Breast epithelium (tissue), 4 donors: ENCODE data around the gene CMTM8. TPM values are rescaled to one million over a fixed set of nuclear protein-coding genes. Genes with fewer than 3 reads are reported as not detected.

Experiments used
- DNase-seq, 2 donors: peaks; one replicate each; pipeline ENCODE4 v3.0.0-alpha.2; 2019; ENCODE audit warnings: low spot score in 2 of 2
- H3K27ac ChIP-seq, 2 donors: fragments of 200-600 bp; sonication (generic) in 1 of 2; one replicate each; pipeline ENCODE4 v1.5.1; 2016 to 2019; ENCODE audit warnings: mild to moderate bottlenecking in 1 of 2
- H3K27me3 ChIP-seq, 2 donors: fragments of 200-600 bp; sonication (generic) in 1 of 2; one replicate each; pipeline versions ENCODE4 v1.5.1 to v1.6.0; 2017 to 2019; ENCODE audit warnings: control low read depth in 1 of 2, mild to moderate bottlenecking in 1 of 2
- H3K36me3 ChIP-seq: fragments of 200-600 bp; one replicate; pipeline ENCODE4 v1.5.1; 2019
- H3K4me1 ChIP-seq, 2 donors: fragments of 200-600 bp; sonication (generic); one replicate each; pipeline ENCODE4 v1.5.1; 2016 to 2019; ENCODE audit warnings: control low read depth in 1 of 2
- H3K4me3 ChIP-seq, 3 donors: fragments of 200-600 bp; sonication (generic); 1 replicate in 2 of 3; 2 replicates in 1 of 3; pipeline ENCODE4 v1.5.1; 2016 to 2019; ENCODE audit warnings: mild to moderate bottlenecking in 3 of 3, moderate library complexity in 2 of 3
- H3K9me3 ChIP-seq, 2 donors: fragments of 200-600 bp; sonication (generic) in 1 of 2; one replicate each; pipeline ENCODE4 v1.5.1; 2016 to 2019; ENCODE audit warnings: control low read depth in 1 of 2
- CTCF ChIP-seq, 3 donors: fragments of 450-650 bp; IDR thresholded peaks; one replicate each; pipeline ENCODE4 v1.5.1; 2016 to 2017; ENCODE audit warnings: antibody characterized with exemption in 3 of 3, mild to moderate bottlenecking in 3 of 3, moderate library complexity in 3 of 3
- POLR2A ChIP-seq: fragments of 450-650 bp; IDR thresholded peaks from one replicate; pipeline ENCODE4 v1.6.1; 2016; ENCODE audit warnings: antibody characterized with exemption, mild to moderate bottlenecking, moderate library complexity
- POLR2AphosphoS5 ChIP-seq, 3 donors: sonication (generic); formaldehyde crosslinking; IDR thresholded peaks; one replicate each; pipeline ENCODE4 v1.6.1; 2017; ENCODE audit warnings: antibody characterized with exemption in 3 of 3
- intact Hi-C: fragments of 100-400 bp; cut with DNase I; formaldehyde crosslinking; loops from one replicate; pipeline ENCODE4 v1.15.1; 2023; ENCODE audit warnings: low total_unique reads
- total RNA-seq, 3 donors: library from RNA; depleted of rRNA; stranded (reverse); fragments of >200 nt; gene quantifications; one replicate each; pipeline ENCODE4 v1.1.0, GENCODE V29; 2016

Gene CMTM8
- total RNA-seq, 3 donors from 2014 or later: 4.2 to 24.7 (median 19.3) TPM

- Histone ChIP-seq H3K36me3 (no peaks in the 10 kb centered on the region), H3K9me3 (no peaks in the 10 kb centered on the region), H3K27ac (no peak overlapping the region), H3K4me3 (no peak overlapping the region), H3K27me3 (no peaks in the 10 kb centered on the region), H3K4me1 (no peaks in the 10 kb centered on the region)
- intact Hi-C loops: no loop called here
- TF ChIP-seq CTCF (IDR thresholded peaks at IDR 0.05): no peak
- TF ChIP-seq POLR2A: no peak
- TF ChIP-seq POLR2AphosphoS5 (IDR thresholded peaks at IDR 0.05): no peak
- no peak for DNase-seq
Observed at GRCh38 chr3:32195995-32196540, 42.4 kb upstream of the CMTM8 start.

- intact Hi-C loops: no loop called here
- Histone ChIP-seq H3K9me3 (no peaks in the 10 kb centered on the region), H3K36me3 (no peaks in the 10 kb centered on the region), H3K4me3 (no peak overlapping the region), H3K27ac (no peak overlapping the region), H3K27me3 (no peaks in the 10 kb centered on the region), H3K4me1 (no peaks in the 10 kb centered on the region)
- no peak for DNase-seq
- TF ChIP-seq CTCF (IDR thresholded peaks at IDR 0.05): no peak
- TF ChIP-seq POLR2A: no peak
- no peak for TF ChIP-seq POLR2AphosphoS5 (IDR thresholded peaks at IDR 0.05)
Observed at GRCh38 chr3:32197991-32198390, 40.5 kb upstream of the CMTM8 start.

- H3K27ac ChIP-seq: peak overlapping the region in 1 of 2 donors; percentile 9
- no peak overlapping the region for H3K4me3 ChIP-seq
- TF ChIP-seq POLR2AphosphoS5 (IDR thresholded peaks at IDR 0.05): no peak
- no peak for TF ChIP-seq CTCF (IDR thresholded peaks at IDR 0.05)
- TF ChIP-seq POLR2A: no peak
- H3K4me1 ChIP-seq: no peaks in the 10 kb centered on the region
- no peak for DNase-seq
- intact Hi-C loops: no loop called here
- no peaks in the 10 kb centered on the region for H3K9me3 ChIP-seq
- H3K27me3 ChIP-seq: no peaks in the 10 kb centered on the region
- H3K36me3 ChIP-seq: no peaks in the 10 kb centered on the region
Observed at GRCh38 chr3:32198714-32199113, 39.8 kb upstream of the CMTM8 start.

- DNase-seq: peak in 1 of 2 donors; percentile 39
- no peak for TF ChIP-seq CTCF (IDR thresholded peaks at IDR 0.05)
- TF ChIP-seq POLR2AphosphoS5 (IDR thresholded peaks at IDR 0.05): peak in 1 of 3 donors; percentile 32
- H3K4me3 ChIP-seq: no peak overlapping the region
- no peaks in the 10 kb centered on the region for H3K36me3 ChIP-seq
- no peaks in the 10 kb centered on the region for H3K27me3 ChIP-seq
- intact Hi-C loops: no loop called here
- no peaks in the 10 kb centered on the region for H3K4me1 ChIP-seq
- H3K27ac ChIP-seq: peak overlapping the region; percentile 7 to 69
- no peaks in the 10 kb centered on the region for H3K9me3 ChIP-seq
Observed at GRCh38 chr3:32200490-32200889, 38.0 kb upstream of the CMTM8 start.

- H3K4me1 ChIP-seq: no peaks in the 10 kb centered on the region
- no peak for TF ChIP-seq POLR2A
- no peak for TF ChIP-seq CTCF (IDR thresholded peaks at IDR 0.05)
- TF ChIP-seq POLR2AphosphoS5 (IDR thresholded peaks at IDR 0.05): no peak
- no peak overlapping the region for H3K4me3 ChIP-seq
- peak overlapping the region in 1 of 2 donors; percentile 69 for H3K27ac ChIP-seq
- DNase-seq: no peak
- H3K36me3 ChIP-seq: no peaks in the 10 kb centered on the region
- intact Hi-C loops: no loop called here
- no peaks in the 10 kb centered on the region for H3K27me3 ChIP-seq
- no peaks in the 10 kb centered on the region for H3K9me3 ChIP-seq
Observed at GRCh38 chr3:32200992-32201758, 37.3 kb upstream of the CMTM8 start.
